Choroid plexus epithelial cell (primary cell): Measurements from ENCODE around the gene KRT31.
"Not testable (repeated sequence)": the region's sequence is repeated elsewhere in the genome, so short reads cannot be mapped to it uniquely, and the experiment has no call there.

Source experiments
- DNase-seq: peaks from one replicate; pipeline ENCODE4 v3.0.0-alpha.2; 2010; ENCODE audit warnings: low read depth
- H3K4me3 ChIP-seq: 2 replicates; pipeline ENCODE4 v1.5.1; 2011; ENCODE audit warnings: low read depth, mild to moderate bottlenecking, control low read depth, low read length, moderate library complexity
- TF ChIP-seq, protein P1 (sequence below): conservative IDR thresholded peaks from 2 replicates; pipeline ENCODE4 v1.5.1; 2011; ENCODE audit warnings: low read depth, mild to moderate bottlenecking, control low read depth, inconsistent platforms, low read length, moderate library complexity

KRT31 gene

GRCh38 chr17:41352597-41353366, 44.6 kb downstream of the KRT31 start:
- H3K4me3 ChIP-seq = no peak overlapping the region
- TF ChIP-seq, protein P1, sequence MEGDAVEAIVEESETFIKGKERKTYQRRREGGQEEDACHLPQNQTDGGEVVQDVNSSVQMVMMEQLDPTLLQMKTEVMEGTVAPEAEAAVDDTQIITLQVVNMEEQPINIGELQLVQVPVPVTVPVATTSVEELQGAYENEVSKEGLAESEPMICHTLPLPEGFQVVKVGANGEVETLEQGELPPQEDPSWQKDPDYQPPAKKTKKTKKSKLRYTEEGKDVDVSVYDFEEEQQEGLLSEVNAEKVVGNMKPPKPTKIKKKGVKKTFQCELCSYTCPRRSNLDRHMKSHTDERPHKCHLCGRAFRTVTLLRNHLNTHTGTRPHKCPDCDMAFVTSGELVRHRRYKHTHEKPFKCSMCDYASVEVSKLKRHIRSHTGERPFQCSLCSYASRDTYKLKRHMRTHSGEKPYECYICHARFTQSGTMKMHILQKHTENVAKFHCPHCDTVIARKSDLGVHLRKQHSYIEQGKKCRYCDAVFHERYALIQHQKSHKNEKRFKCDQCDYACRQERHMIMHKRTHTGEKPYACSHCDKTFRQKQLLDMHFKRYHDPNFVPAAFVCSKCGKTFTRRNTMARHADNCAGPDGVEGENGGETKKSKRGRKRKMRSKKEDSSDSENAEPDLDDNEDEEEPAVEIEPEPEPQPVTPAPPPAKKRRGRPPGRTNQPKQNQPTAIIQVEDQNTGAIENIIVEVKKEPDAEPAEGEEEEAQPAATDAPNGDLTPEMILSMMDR = no peak
- DNase-seq = peak; percentile 8

DNA sequence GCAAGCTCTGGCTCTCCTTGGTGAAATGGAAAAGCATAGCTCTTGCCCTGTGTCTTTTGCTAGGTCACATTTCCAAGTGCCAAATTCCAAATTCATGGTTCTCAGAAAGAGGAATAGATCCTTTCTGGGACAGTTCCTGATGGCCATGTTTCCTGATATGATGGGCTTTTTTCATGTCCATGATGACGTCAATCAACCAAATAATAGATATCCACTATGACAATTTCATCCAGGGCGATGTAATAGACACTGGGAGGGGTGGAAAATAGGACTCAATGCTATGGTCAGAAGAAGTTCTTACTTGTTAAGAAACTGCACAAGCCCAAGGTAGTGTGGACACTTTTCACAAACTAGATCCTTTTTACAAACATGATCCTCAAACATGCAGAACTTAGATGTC, 46.2 kb downstream of the KRT31 start:
- no peak for DNase-seq
- no peak overlapping the region for H3K4me3 ChIP-seq

GRCh38 chr17:41350381-41350878, 47.0 kb downstream of the KRT31 start, which contains the start of gene KRT33A:
TSS of gene KRT33A (minus strand) at chr17:41350828. CDS start at chr17:41350767, 61 bp downstream.
- not testable (repeated sequence) for H3K4me3 ChIP-seq, DNase-seq

More for the DNA sequence above, 46.2 kb downstream of the KRT31 start:
- TF ChIP-seq, protein P1 = no peak

DNA sequence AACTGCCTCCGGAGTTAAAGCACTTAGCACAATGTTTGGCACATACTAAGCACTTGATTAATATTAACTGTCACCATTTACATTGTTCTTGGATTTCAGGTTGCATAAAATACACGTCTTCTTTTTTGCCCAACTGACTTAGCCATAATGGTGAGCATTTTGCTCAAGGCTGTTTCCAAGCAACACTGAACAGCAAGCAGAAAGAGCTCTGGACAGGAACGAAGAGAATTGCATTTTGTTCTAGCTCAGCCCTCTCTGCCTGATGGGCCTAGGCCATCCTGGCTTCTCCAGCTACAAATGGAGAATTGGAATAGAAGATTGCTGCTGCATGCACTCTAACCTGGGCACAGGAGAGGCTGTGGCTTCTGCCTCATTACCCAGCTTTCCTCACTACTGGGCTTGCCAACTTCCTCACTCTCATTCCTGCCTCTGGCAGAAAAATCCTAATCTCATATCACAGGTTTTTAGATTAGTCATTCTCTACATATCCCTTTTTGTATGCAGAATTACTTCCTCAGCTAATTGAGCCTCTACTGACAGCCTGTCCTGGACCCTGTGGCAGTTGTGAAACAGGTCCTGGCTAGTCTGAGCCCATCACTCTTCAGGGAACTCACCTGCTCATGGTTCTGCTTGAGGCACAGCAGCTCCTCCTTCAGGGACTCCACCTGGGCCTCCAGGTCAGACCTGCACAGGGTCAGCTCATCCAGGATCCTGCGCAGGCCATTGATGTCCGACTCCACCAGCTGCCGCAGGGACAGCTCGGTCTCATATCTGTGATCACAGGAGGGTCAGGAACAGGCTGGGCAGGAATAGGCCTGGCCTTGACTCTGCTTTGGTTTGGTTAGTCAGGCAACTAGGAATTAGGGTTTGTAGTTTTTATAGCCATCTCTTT, 49.3 kb downstream of the KRT31 start:
- DNase-seq = no peak
- no peak overlapping the region for H3K4me3 ChIP-seq
- TF ChIP-seq, protein P1 = no peak

DNA sequence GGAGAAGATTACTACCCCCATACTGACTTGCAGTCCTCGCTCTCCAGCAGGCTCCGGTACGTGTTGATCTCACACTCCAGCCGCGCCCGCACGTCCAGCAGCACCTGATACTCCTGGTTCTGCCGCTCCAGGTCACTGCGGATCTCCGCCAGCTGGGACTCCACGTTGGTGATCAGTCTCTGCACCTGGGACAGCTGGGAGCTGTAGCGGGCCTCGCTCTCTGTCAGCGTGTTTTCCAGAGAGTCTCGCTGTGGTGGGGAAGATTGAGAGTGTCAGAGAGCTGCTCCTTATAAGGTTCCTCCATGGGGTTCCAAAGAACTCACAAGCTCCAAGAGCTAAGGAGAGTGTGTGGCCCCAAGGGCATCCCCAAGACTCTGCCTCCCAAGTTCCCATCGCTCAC, 51.0 kb downstream of the KRT31 start:
- not testable (repeated sequence) for H3K4me3 ChIP-seq

DNA sequence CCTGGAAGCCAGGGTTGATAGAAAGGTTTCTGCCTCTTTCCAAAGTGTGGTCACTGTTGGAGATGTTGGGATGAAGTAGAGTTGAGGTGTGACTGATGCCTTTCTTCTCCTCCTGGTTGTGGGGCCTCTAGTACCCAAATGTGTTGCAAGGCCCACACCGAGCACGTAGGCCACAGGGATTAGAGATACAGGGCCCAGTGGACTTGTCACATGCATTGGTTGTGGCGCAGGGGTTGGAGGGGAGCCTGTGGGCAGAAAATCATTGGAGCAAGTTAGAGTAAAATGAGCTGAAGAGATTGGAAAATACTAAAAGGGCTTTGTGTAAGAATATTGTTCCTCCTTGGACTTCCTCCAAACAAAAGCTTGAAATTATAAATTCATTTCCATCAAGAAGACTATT, 51.4 kb downstream of the KRT31 start:
- no peak for DNase-seq
- no peak overlapping the region for H3K4me3 ChIP-seq
- TF ChIP-seq, protein P1 = no peak

More for the DNA sequence above, 51.0 kb downstream of the KRT31 start:
- DNase-seq = not testable (repeated sequence)
